IMR-90 (cell line): Measurements from ENCODE around the gene ASRGL1. TPM values are rescaled to one million over a fixed set of nuclear protein-coding genes. Genes with fewer than 3 reads are reported as not detected.

Source experiments
- ATAC-seq: fragments of 200-7000 bp; cut with Tn5 transposase; 2 replicates; pipeline ENCODE4 v1.9.1; 2020; ENCODE audit warnings: low read depth, mild to moderate bottlenecking, moderate library complexity
- BruUV-seq: library from RNA; stranded (reverse); fragments of 400-500 nt; replicated peaks from 2 replicates; lab custom pipeline; 2021; lab: Mats Ljungman, UMichigan
- CTCF ChIA-PET: fragments of 300-600 bp; formaldehyde crosslinking; extraction: SDS; loops from one replicate; lab custom pipeline; 2021; ENCODE audit warnings: antibody characterized with exemption; lab: Yijun Ruan, JAX
- POLR2A ChIA-PET: fragments of 300-600 bp; sonication (Branson Sonifier 250); formaldehyde crosslinking; loops from one replicate; lab custom pipeline; 2022; ENCODE audit warnings: antibody characterized with exemption; ENCODE audit not compliant: unreplicated experiment; lab: Charles Lee
- DNase-seq: peaks from one replicate; pipeline ENCODE4 v3.0.0; 2013
- H2AFZ ChIP-seq: replicated peaks from 2 replicates; pipeline ENCODE3; 2013; ENCODE audit warnings: low read length, mild to moderate bottlenecking; ENCODE audit not compliant: poor library complexity
- H2AK5ac ChIP-seq: 2 replicates; pipeline ENCODE4 v1.6.1; 2013; ENCODE audit warnings: low read depth, low read length, inconsistent platforms
- H2AK9ac ChIP-seq: replicated peaks from 2 replicates; pipeline ENCODE3; 2013; ENCODE audit warnings: mild to moderate bottlenecking, low read depth, low read length, moderate library complexity; ENCODE audit not compliant: poor library complexity
- H2BK120ac ChIP-seq: 2 replicates; pipeline ENCODE4 v1.6.1; 2013; ENCODE audit warnings: low read depth, low read length, inconsistent platforms
- H2BK15ac ChIP-seq: 3 replicates; pipeline ENCODE4 v1.6.1; 2013; ENCODE audit warnings: low read depth, low read length, inconsistent platforms
- H2BK20ac ChIP-seq: 2 replicates; pipeline ENCODE4 v1.6.1; 2013; ENCODE audit warnings: low read depth, mild to moderate bottlenecking, inconsistent platforms, low read length, moderate library complexity
- H2BK5ac ChIP-seq: 2 replicates; pipeline ENCODE4 v1.6.1; 2013; ENCODE audit warnings: mild to moderate bottlenecking, low read depth, low read length, inconsistent platforms; ENCODE audit not compliant: poor library complexity, severe bottlenecking
- H3K14ac ChIP-seq: replicated peaks from 2 replicates; pipeline ENCODE4 v1.6.1; 2013; ENCODE audit warnings: low read depth, low read length, inconsistent platforms
- H3K18ac ChIP-seq: 2 replicates; pipeline ENCODE4 v1.6.1; 2013; ENCODE audit warnings: low read depth, low read length, control low read depth
- H3K23ac ChIP-seq: 2 replicates; pipeline ENCODE4 v1.6.1; 2013; ENCODE audit warnings: low read depth, low read length, inconsistent platforms
- H3K27ac ChIP-seq: 2 replicates; pipeline ENCODE4 v1.5.1; 2013; ENCODE audit warnings: mild to moderate bottlenecking, control low read depth, low read length; ENCODE audit not compliant: insufficient read depth
- H3K27me3 ChIP-seq: 2 replicates; pipeline ENCODE4 v1.6.1; 2013; ENCODE audit warnings: low read length; ENCODE audit not compliant: control insufficient read depth, insufficient read depth
- H3K36me3 ChIP-seq: 2 replicates; pipeline ENCODE4 v1.6.1; 2013; ENCODE audit warnings: low read length, mixed read lengths; ENCODE audit not compliant: control insufficient read depth, insufficient read depth
- H3K4ac ChIP-seq: 2 replicates; pipeline ENCODE4 v1.6.1; 2013; ENCODE audit warnings: low read depth, low read length, inconsistent platforms
- H3K4me1 ChIP-seq: 2 replicates; pipeline ENCODE4 v1.6.1; 2013; ENCODE audit warnings: low read length, mixed read lengths; ENCODE audit not compliant: control insufficient read depth, insufficient read depth
- H3K4me2 ChIP-seq: 2 replicates; pipeline ENCODE4 v1.6.1; 2013; ENCODE audit warnings: low read depth, mild to moderate bottlenecking, control low read depth, low read length, moderate library complexity
- H3K4me3 ChIP-seq: 2 replicates; pipeline ENCODE4 v1.5.1; 2013; ENCODE audit warnings: low read depth, mild to moderate bottlenecking, control low read depth, low read length, moderate library complexity; ENCODE audit not compliant: insufficient read depth
- H3K56ac ChIP-seq: 2 replicates; pipeline ENCODE4 v1.6.1; 2013; ENCODE audit warnings: low read length, inconsistent platforms; ENCODE audit not compliant: insufficient read depth; ENCODE audit errors: extremely low read depth
- H3K79me1 ChIP-seq, 2 experiments: 2 replicates each; pipeline ENCODE4 v1.6.1; 2013; ENCODE audit warnings: low read length in 2 of 2, inconsistent platforms in 1 of 2, low read depth in 1 of 2
- H3K9ac ChIP-seq: 2 replicates; pipeline ENCODE4 v1.6.1; 2013; ENCODE audit warnings: low read depth, low read length, control low read depth
- H3K9me1 ChIP-seq: 2 replicates; pipeline ENCODE4 v1.6.1; 2013; ENCODE audit warnings: low read length, inconsistent platforms; ENCODE audit not compliant: insufficient read depth
- H3K9me3 ChIP-seq: 2 replicates; pipeline ENCODE4 v1.6.1; 2013; ENCODE audit warnings: low read length; ENCODE audit not compliant: control insufficient read depth, insufficient read depth
- H4K20me1 ChIP-seq: 2 replicates; pipeline ENCODE4 v1.6.1; 2013; ENCODE audit warnings: low read length, inconsistent platforms; ENCODE audit not compliant: insufficient read depth
- H4K5ac ChIP-seq: 2 replicates; pipeline ENCODE4 v1.6.1; 2013; ENCODE audit warnings: mild to moderate bottlenecking, low read depth, low read length, control low read depth
- H4K8ac ChIP-seq, 2 experiments: 2 replicates each; pipeline ENCODE4 v1.6.1; 2013; ENCODE audit warnings: low read depth in 2 of 2, low read length in 2 of 2, control low read depth in 1 of 2, inconsistent platforms in 1 of 2
- H4K91ac ChIP-seq: 2 replicates; pipeline ENCODE4 v1.6.1; 2013; ENCODE audit warnings: low read depth, low read length, inconsistent platforms; ENCODE audit not compliant: insufficient read depth
- RFX5 ChIP-seq: IDR thresholded peaks from 2 replicates; pipeline ENCODE4 v1.8.0; 2012; ENCODE audit warnings: low read depth, mild to moderate bottlenecking, low read length, moderate library complexity
- WGBS, 2 experiments: methylation state at CpG; one replicate each; pipeline versions ENCODE4 v1.1.5 to v1.1.7; 2013; ENCODE audit warnings: missing lambda C conversion rate in 2 of 2; ENCODE audit not compliant: insufficient read length in 1 of 2; ENCODE audit errors: extremely low coverage in 2 of 2; 5-methylcytosine and 5-hydroxymethylcytosine counted together
- dilution Hi-C: fragments of 300-500 bp; cut with HindIII; formaldehyde crosslinking; loops from one replicate; pipeline ENCODE4 v1.14.3; 2018; ENCODE audit warnings: low sequenced_read_pairs; ENCODE audit not compliant: unreplicated experiment
- in situ Hi-C: fragments of 300-500 bp; cut with MboI; formaldehyde crosslinking; loops from 3 replicates; pipeline ENCODE4 v1.14.3; 2019; ENCODE audit warnings: low sequenced_read_pairs, inconsistent platforms, mixed read lengths
- intact Hi-C: fragments of 100-400 bp; cut with micrococcal nuclease; formaldehyde crosslinking; loops from 2 replicates; pipeline ENCODE4 v1.10.0; 2022
- polyA plus RNA-seq, 3 experiments: library from polyadenylated mRNA; depleted of rRNA; stranded (reverse); fragments of >200 nt; gene quantifications; 2 replicates each; pipeline ENCODE4 v1.2.3, GENCODE V29; 2012; ENCODE audit warnings: low replicate concordance in 1 of 3
- total RNA-seq: library from RNA; depleted of rRNA; stranded (reverse); fragments of >200 nt; gene quantifications from 2 replicates; pipeline ENCODE4 v1.2.3, GENCODE V29; 2012

Gene ASRGL1
- total and polyA plus RNA-seq, 2 of the 4 experiments (the other 2 are of a cell fraction), result 0.72 TPM; not detected in 1

DNA sequence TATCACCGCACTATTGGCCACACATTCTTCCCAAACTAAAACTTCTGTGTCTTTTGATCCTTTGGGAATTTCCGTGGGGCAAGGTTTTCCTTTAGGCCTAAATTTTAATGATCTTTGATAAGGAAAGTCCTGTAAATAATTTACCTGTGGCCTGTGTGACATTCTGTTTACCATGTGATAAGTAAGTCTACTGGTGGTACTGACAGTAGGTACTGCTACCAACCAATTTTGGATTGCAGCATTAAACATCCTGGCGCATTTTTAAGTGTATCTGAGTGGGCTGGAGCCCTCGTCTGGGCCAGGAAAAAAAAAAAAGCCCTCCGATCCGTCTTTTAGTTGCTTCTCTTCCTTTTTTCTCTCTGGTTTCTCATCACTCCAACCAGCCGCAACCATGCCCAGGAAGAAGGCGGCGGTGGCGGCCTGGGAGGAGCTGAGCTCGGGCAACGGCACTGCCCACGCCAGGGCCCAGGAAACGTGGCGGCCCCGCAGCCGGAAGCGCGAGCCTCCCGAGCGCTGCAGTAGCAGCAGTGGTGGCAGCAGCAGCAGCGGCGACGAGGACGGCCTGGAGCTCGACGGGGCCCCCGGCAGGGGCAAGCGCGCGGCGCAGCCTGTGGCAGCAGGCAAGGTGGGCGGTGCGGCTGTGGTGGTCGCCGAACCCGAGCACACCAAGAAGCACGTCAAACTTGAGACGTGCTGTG is 33.6 kb downstream of the ASRGL1 start:
- Histone ChIP-seq H2BK15ac (no peak overlapping the region), H2AK5ac (no peak overlapping the region), H3K4me3 (no peak overlapping the region), H3K36me3 (no peaks in the 10 kb centered on the region), H3K27me3 (peaks cover 14% of the 10 kb centered on the region; the same call in 1 of the 2 replicates), H2AFZ (no peak overlapping the region), H3K4me2 (no peak overlapping the region), H2AK9ac (no peak overlapping the region), H3K4ac (no peak overlapping the region), H4K91ac (no peak overlapping the region), H3K4me1 (no peaks in the 10 kb centered on the region), H3K79me1 (no peaks in the 10 kb centered on the region), H3K14ac (no peak overlapping the region), H4K8ac (no peak overlapping the region), H2BK120ac (no peak overlapping the region), H3K56ac (no peak overlapping the region), H4K5ac (no peak overlapping the region), H2BK20ac (no peak overlapping the region), H3K9me3 (peaks cover 2% of the 10 kb centered on the region; the same call in 1 of the 2 replicates), H3K9me1 (no peaks in the 10 kb centered on the region), H3K27ac (no peak overlapping the region), H4K20me1 (no peaks in the 10 kb centered on the region), H3K18ac (no peak overlapping the region), H3K23ac (no peak overlapping the region), H3K9ac (no peak overlapping the region), H2BK5ac (no peak overlapping the region)
- 39% methylated on average over 17 of the region's 39 CpGs; no CpG with 5 or more reads in 1 of the 2 experiments for WGBS, 2 experiments
- no TSS peak for BruUV-seq
- dilution Hi-C loops (no loop called here), intact Hi-C loops (no loop called here), in situ Hi-C loops (no loop called here)
- CTCF ChIA-PET, result no interaction called here
- ATAC-seq, result no peak; the same call in 1 of the 2 replicates
- DNase-seq, result no peak
- TF ChIP-seq RFX5, result no peak
- POLR2A ChIA-PET, result no interaction called here
